Endothelial cell of umbilical vein (primary cell): Measurements from ENCODE around the gene CACNA1E. TPM values are rescaled to one million over a fixed set of nuclear protein-coding genes. Genes with fewer than 3 reads are reported as not detected.

Source experiments
- BruUV-seq: library from RNA; stranded (reverse); fragments of 400-500 nt; replicated peaks from 2 replicates; lab custom pipeline; 2021; lab: Mats Ljungman, UMichigan
- CTCF ChIA-PET: fragments of 300-600, 350-600 bp; sonication (Branson Sonifier 250); formaldehyde crosslinking; loops from one replicate; lab custom pipeline; 2021; ENCODE audit warnings: antibody characterized with exemption, inconsistent platforms; lab: Charles Lee
- POLR2A ChIA-PET: fragments of 300-600, 350-600 bp; sonication (Branson Sonifier 250); formaldehyde crosslinking; loops from one replicate; lab custom pipeline; 2021; ENCODE audit warnings: antibody characterized with exemption, inconsistent platforms; lab: Charles Lee
- DNase-seq: peaks from one replicate; pipeline ENCODE4 v3.0.0-alpha.2; 2011; ENCODE audit warnings: low read depth, low spot score
- FAIRE-seq: peaks from 2 replicates; lab custom pipeline; 2011; peaks lifted over from hg19 to GRCh38; lab: Jason Lieb, UNC
- H2AFZ ChIP-seq: 2 replicates; pipeline ENCODE4 v1.6.0; 2012; ENCODE audit warnings: low read depth, low read length, control low read depth, inconsistent platforms
- H3K27ac ChIP-seq: 2 replicates; pipeline ENCODE4 v1.5.1; 2011; ENCODE audit warnings: low read depth, mild to moderate bottlenecking, control low read depth, low read length, moderate library complexity; ENCODE audit not compliant: insufficient read depth
- H3K27me3 ChIP-seq, 2 experiments: 2 replicates each; pipeline versions ENCODE4 v1.6.0 to v1.6.1; 2011; ENCODE audit warnings: low read length in 2 of 2, mixed read lengths in 1 of 2; ENCODE audit not compliant: control insufficient read depth in 2 of 2, insufficient read depth in 2 of 2
- H3K36me3 ChIP-seq, 2 experiments: 2 replicates in 1 of 2; 3 replicates in 1 of 2; pipeline ENCODE4 v1.5.1; 2011; ENCODE audit warnings: low read length in 2 of 2, mild to moderate bottlenecking in 1 of 2, moderate library complexity in 1 of 2; ENCODE audit not compliant: control insufficient read depth in 2 of 2, insufficient read depth in 2 of 2; ENCODE audit errors: extremely low read depth in 1 of 2
- H3K4me1 ChIP-seq: 3 replicates; pipeline ENCODE4 v1.5.1; 2011; ENCODE audit warnings: mild to moderate bottlenecking, low read length; ENCODE audit not compliant: control insufficient read depth, insufficient read depth; ENCODE audit errors: extremely low read depth
- H3K4me2 ChIP-seq: 2 replicates; pipeline ENCODE4 v1.6.1; 2011; ENCODE audit warnings: low read length, control low read depth, mixed read lengths; ENCODE audit not compliant: insufficient read depth
- H3K4me3 ChIP-seq, 3 experiments: fragments of 200-600 bp in 1 of 3; sonication (generic), shearing (Covaris generic) in 1 of 3; replicated peaks in 1 of 3; 2 replicates each; pipeline ENCODE4 v1.5.1; 2011 to 2016; ENCODE audit warnings: control low read depth in 3 of 3, low read length in 3 of 3, mild to moderate bottlenecking in 2 of 3, inconsistent platforms in 1 of 3, low read depth in 1 of 3, moderate library complexity in 1 of 3; ENCODE audit not compliant: insufficient read depth in 1 of 3
- H3K79me2 ChIP-seq: 2 replicates; pipeline ENCODE4 v1.6.0; 2012; ENCODE audit warnings: low read length, inconsistent platforms; ENCODE audit not compliant: control insufficient read depth, insufficient read depth
- H3K9ac ChIP-seq: replicated peaks from 2 replicates; pipeline ENCODE3; 2011; ENCODE audit warnings: low read length, control low read depth; ENCODE audit not compliant: insufficient read depth; ENCODE audit errors: extremely low read depth
- H3K9me1 ChIP-seq: replicated peaks from 3 replicates; pipeline ENCODE4 v1.6.0; 2011; ENCODE audit warnings: mild to moderate bottlenecking, low read length; ENCODE audit not compliant: control insufficient read depth, insufficient read depth; ENCODE audit errors: extremely low read depth
- H3K9me3 ChIP-seq: replicated peaks from 2 replicates; pipeline ENCODE4 v1.5.1; 2012; ENCODE audit warnings: low read length, inconsistent platforms; ENCODE audit not compliant: control insufficient read depth, insufficient read depth
- H4K20me1 ChIP-seq: replicated peaks from 2 replicates; pipeline ENCODE3; 2011; ENCODE audit warnings: mild to moderate bottlenecking, low read length; ENCODE audit not compliant: control insufficient read depth, insufficient read depth; ENCODE audit errors: extremely low read depth
- CTCF ChIP-seq, 2 donors: IDR thresholded peaks; 1 replicate in 1 of 2; 2 replicates in 1 of 2; pipeline ENCODE4 v1.5.1; 2011; ENCODE audit warnings: low read length in 2 of 2, mild to moderate bottlenecking in 2 of 2, moderate library complexity in 2 of 2, control low read depth in 1 of 2, inconsistent platforms in 1 of 2, low read depth in 1 of 2; ENCODE audit not compliant: insufficient read depth in 1 of 2; ENCODE audit errors: extremely low read depth in 1 of 2
- EZH2 ChIP-seq: IDR thresholded peaks from 2 replicates; pipeline ENCODE4 v1.6.1; 2012; ENCODE audit warnings: borderline replicate concordance, low read depth, mild to moderate bottlenecking, moderate library complexity, low read length, inconsistent platforms; ENCODE audit not compliant: severe bottlenecking
- FOS ChIP-seq: IDR thresholded peaks from 2 replicates; pipeline ENCODE4 v1.6.1; 2011; ENCODE audit warnings: mild to moderate bottlenecking, low read length, moderate library complexity, borderline replicate concordance; ENCODE audit not compliant: insufficient read depth
- GATA2 ChIP-seq: IDR thresholded peaks from 2 replicates; pipeline ENCODE4 v1.7.0; 2011; ENCODE audit warnings: low read depth, mild to moderate bottlenecking, moderate library complexity, mixed read lengths, low read length; ENCODE audit not compliant: insufficient read length, insufficient read depth
- JUN ChIP-seq: IDR thresholded peaks from 2 replicates; pipeline ENCODE4 v1.6.1; 2011; ENCODE audit warnings: borderline replicate concordance, low read depth; ENCODE audit not compliant: insufficient read length, insufficient read depth
- MAX ChIP-seq: IDR thresholded peaks from 2 replicates; pipeline ENCODE4 v1.6.1; 2011; ENCODE audit not compliant: insufficient read depth, insufficient read length
- MYC ChIP-seq: IDR thresholded peaks from one replicate; pipeline ENCODE4 v1.6.1; 2011; ENCODE audit warnings: mild to moderate bottlenecking, low read depth, low read length
- POLR2A ChIP-seq: IDR thresholded peaks from 2 replicates; pipeline ENCODE4 v1.6.1; 2012; ENCODE audit warnings: low read depth, mild to moderate bottlenecking, control low read depth, low read length
- POLR2AphosphoS5 ChIP-seq: IDR thresholded peaks from 2 replicates; pipeline ENCODE4 v1.6.1; 2012; ENCODE audit warnings: low read depth, mild to moderate bottlenecking, control low read depth, low read length, moderate library complexity; ENCODE audit not compliant: insufficient read depth
- dilution Hi-C: fragments of 300-500 bp; cut with MboI; formaldehyde crosslinking; loops from one replicate; pipeline ENCODE4 v1.15.0; 2019; ENCODE audit warnings: low sequenced_read_pairs; ENCODE audit not compliant: extremely low pct_ligation_motif_present
- intact Hi-C: fragments of 100-400 bp; cut with micrococcal nuclease; formaldehyde crosslinking; loops from one replicate; pipeline ENCODE4 v1.10.0; 2022
- polyA plus RNA-seq, 4 experiments: library from polyadenylated mRNA; depleted of rRNA in 3 of 4; stranded (reverse) in 3 of 4; unstranded in 1 of 4; fragments of >200 nt; gene quantifications; 2 replicates each; pipeline versions ENCODE4 v1.2.1 to v1.2.3, GENCODE V29; 2011 to 2012; ENCODE audit warnings: missing spikeins in 1 of 4
- total RNA-seq: library from RNA; stranded (reverse); gene quantifications from 2 replicates; pipeline ENCODE4 v1.2.3, GENCODE V29; 2021

Gene CACNA1E
- total and polyA plus RNA-seq, 2 donors (not counting 3 experiments of a cell fraction or from before 2014, with no cell fraction given), result not detected

GRCh38 chr1:181803421-181803820 lies 320.1 kb downstream of the CACNA1E start:
- no peak overlapping the region for H3K4me2 ChIP-seq
- no peak overlapping the region for H3K4me3 ChIP-seq
- FAIRE-seq (no peak), DNase-seq (no peak)
- H3K4me1 ChIP-seq, result no peaks in the 10 kb centered on the region
- intact Hi-C loops (no loop called here), dilution Hi-C loops (no loop called here)
- no peaks in the 10 kb centered on the region for H3K79me2 ChIP-seq
- no peak overlapping the region for H3K27ac ChIP-seq
- ChIA-PET CTCF (no interaction called here), POLR2A (no interaction called here)
- H3K36me3 ChIP-seq, result no peaks in the 10 kb centered on the region
- TF ChIP-seq GATA2, result no peak
- no peak for TF ChIP-seq MYC
- no peak for TF ChIP-seq EZH2
- no peak for TF ChIP-seq MAX
- TF ChIP-seq FOS, result no peak
- no peak for TF ChIP-seq POLR2AphosphoS5
- TF ChIP-seq CTCF (IDR thresholded peaks at IDR 0.05; ENCODE audit: extremely low read depth in 1 of 2, insufficient read depth in 1 of 2, low read depth in 1 of 2, low read length in 2 of 2), result no peak
- no peak for TF ChIP-seq JUN
- TF ChIP-seq POLR2A, result no peak
- no peaks in the 10 kb centered on the region for H3K9me1 ChIP-seq
- no peaks in the 10 kb centered on the region for H3K27me3 ChIP-seq
- BruUV-seq, result no TSS peak
- no peak overlapping the region for H3K9ac ChIP-seq
- no peaks in the 10 kb centered on the region for H4K20me1 ChIP-seq
- no peak overlapping the region for H2AFZ ChIP-seq
- H3K9me3 ChIP-seq, result peaks cover 3% of the 10 kb centered on the region
